B cell (primary cell): Measurements from ENCODE around the gene MAP10.

Experiments
- EZH2 ChIP-seq: IDR thresholded peaks from 2 replicates; pipeline ENCODE4 v1.6.1; 2012; ENCODE audit warnings: borderline replicate concordance, low read depth, mild to moderate bottlenecking, moderate library complexity, low read length; ENCODE audit not compliant: insufficient read depth, poor library complexity, severe bottlenecking
- TF ChIP-seq, protein P1 (sequence below): fragments of 200-600 bp; IDR thresholded peaks from one replicate; pipeline ENCODE4 v1.8.0; 2022; ENCODE audit warnings: antibody characterized with exemption, mild to moderate bottlenecking

DNA sequence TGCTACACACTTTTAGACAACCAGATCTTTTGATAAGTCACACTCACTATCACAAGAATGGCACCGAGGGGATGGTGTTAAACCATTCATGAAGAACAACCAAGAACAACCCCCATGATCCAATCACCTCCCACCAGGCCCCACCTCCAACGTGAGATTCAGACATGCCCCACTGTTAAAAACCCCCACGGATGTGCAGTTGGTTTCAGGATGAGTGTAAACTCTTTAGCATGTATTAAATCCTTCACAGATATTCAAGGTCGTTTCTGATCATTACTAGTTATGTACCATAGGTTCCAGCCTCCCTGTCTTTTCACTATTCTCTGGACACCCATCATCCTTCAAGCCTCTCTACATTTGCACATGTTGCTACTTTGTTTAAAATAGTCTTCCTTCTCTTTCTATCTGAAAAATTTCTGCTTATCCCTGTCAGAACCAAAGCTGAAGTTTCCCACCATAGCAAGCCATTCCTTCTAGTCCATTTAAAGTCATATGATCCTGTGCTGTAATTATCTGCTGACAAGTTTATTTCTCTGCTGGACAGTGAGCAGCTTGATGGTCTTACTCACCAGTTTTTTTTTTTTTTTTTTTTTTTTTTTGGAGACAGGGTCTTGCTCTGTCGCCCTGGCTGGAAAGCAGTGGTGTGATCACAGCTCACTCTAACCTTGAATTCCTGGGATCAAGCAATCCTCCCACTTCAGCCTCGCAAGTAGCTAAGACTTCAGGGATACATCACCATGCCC, 36.8 kb downstream of the MAP10 start:
- TF ChIP-seq, protein P1, sequence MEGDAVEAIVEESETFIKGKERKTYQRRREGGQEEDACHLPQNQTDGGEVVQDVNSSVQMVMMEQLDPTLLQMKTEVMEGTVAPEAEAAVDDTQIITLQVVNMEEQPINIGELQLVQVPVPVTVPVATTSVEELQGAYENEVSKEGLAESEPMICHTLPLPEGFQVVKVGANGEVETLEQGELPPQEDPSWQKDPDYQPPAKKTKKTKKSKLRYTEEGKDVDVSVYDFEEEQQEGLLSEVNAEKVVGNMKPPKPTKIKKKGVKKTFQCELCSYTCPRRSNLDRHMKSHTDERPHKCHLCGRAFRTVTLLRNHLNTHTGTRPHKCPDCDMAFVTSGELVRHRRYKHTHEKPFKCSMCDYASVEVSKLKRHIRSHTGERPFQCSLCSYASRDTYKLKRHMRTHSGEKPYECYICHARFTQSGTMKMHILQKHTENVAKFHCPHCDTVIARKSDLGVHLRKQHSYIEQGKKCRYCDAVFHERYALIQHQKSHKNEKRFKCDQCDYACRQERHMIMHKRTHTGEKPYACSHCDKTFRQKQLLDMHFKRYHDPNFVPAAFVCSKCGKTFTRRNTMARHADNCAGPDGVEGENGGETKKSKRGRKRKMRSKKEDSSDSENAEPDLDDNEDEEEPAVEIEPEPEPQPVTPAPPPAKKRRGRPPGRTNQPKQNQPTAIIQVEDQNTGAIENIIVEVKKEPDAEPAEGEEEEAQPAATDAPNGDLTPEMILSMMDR, result no peak
- no peak for TF ChIP-seq EZH2
